A549 treated with RU486 at 1 μM for 4 hours (cell line): ENCODE data around the gene SPACA5. TPM values are rescaled to one million over a fixed set of nuclear protein-coding genes. Genes with fewer than 3 reads are reported as not detected.

ENCODE experiments used
- total RNA-seq: library from RNA; stranded (reverse); fragments of 200-300 nt; extraction: Qiagen RNA extraction; gene quantifications from 5 replicates; pipeline ENCODE4 v1.2.3, GENCODE V29; 2022; ENCODE audit warnings: low read depth

Gene SPACA5
- not detected in 5 replicates for total RNA-seq

GRCh38 chrX:48006688-48007087 is at the start of gene SPACA5:
TSS of gene SPACA5 (plus strand) at chrX:48006988. CDS start at chrX:48007803, 815 bp downstream.

GRCh38 chrX:48003758-48004457 is 2.9 kb upstream of the SPACA5 start, which contains the start of gene ZNF182:
TSS of gene ZNF182 (minus strand) at chrX:48003989. CDS start at chrX:48002609, 1,380 bp downstream.

Other genes starting within 250 kb of the SPACA5 start
- gene ZNF81, start 170.1 kb upstream of the SPACA5 start, total RNA-seq, result 4.3 to 8.1 TPM (median 6.0 TPM) in 5 replicates
- gene ZNF182, start 3.0 kb upstream of the SPACA5 start, total RNA-seq, result 2.3 to 4.0 TPM (median 3.4 TPM) in 5 replicates
- gene ZNF630, start 64.7 kb downstream of the SPACA5 start, total RNA-seq, result 0.14 to 0.55 TPM (median 0.37 TPM) in 5 replicates
- gene SPACA5B, start 123.6 kb downstream of the SPACA5 start, total RNA-seq, result not detected in 5 replicates
- not detected in 5 replicates for gene SSX5, start 189.8 kb downstream of the SPACA5 start, total RNA-seq
- not detected in 5 replicates for gene SSX1, start 248.4 kb downstream of the SPACA5 start, total RNA-seq